Lower leg skin (tissue), 4 donors: ENCODE data around the gene DISP2. TPM values are rescaled to one million over a fixed set of nuclear protein-coding genes. Genes with fewer than 3 reads are reported as not detected.
A peak's percentile ranks its signal among the peaks of the same experiment; 100 is the strongest.

Experiments used
- DNase-seq, 2 donors: peaks; one replicate each; pipeline ENCODE4 v3.0.0-alpha.2; 2019; ENCODE audit warnings: low spot score in 2 of 2
- H3K4me3 ChIP-seq: fragments of 200-600 bp; sonication (generic); 2 replicates; pipeline ENCODE4 v1.5.1; 2017; ENCODE audit warnings: mild to moderate bottlenecking, low read depth; ENCODE audit not compliant: poor library complexity, severe bottlenecking
- CTCF ChIP-seq, 3 donors: fragments of 450-650 bp; IDR thresholded peaks; one replicate each; pipeline ENCODE4 v1.5.1; 2016; ENCODE audit warnings: antibody characterized with exemption in 3 of 3, mild to moderate bottlenecking in 3 of 3, moderate library complexity in 2 of 3
- POLR2A ChIP-seq, 2 donors: fragments of 450-650 bp; IDR thresholded peaks; one replicate each; pipeline ENCODE4 v1.6.1; 2016 to 2017; ENCODE audit warnings: antibody characterized with exemption in 2 of 2, mild to moderate bottlenecking in 1 of 2, moderate library complexity in 1 of 2
- WGBS, 2 donors: methylation state at CpG; one replicate each; pipeline ENCODE4 v1.1.5; 2018; 5-methylcytosine and 5-hydroxymethylcytosine counted together
- intact Hi-C: fragments of 100-400 bp; cut with DNase I; formaldehyde crosslinking; loops from one replicate; pipeline ENCODE4 v1.15.0; 2023; ENCODE audit warnings: low total_unique reads
- total RNA-seq, 4 donors: library from RNA; depleted of rRNA; stranded (reverse); fragments of >200 nt; gene quantifications; one replicate each; pipeline ENCODE4 v1.1.0, GENCODE V29; 2016

The DISP2 gene
- total RNA-seq, 4 donors from 2014 or later, result 0.05 to 0.08 (median 0.06) TPM; not detected in 1

- peak in 1 of 2 donors; percentile 85 for DNase-seq
- TF ChIP-seq CTCF (IDR thresholded peaks at IDR 0.05), result no peak
- no peak for TF ChIP-seq POLR2A (IDR thresholded peaks at IDR 0.05)
Observed at GRCh38 chr15:40334941-40335795, 22.9 kb upstream of the DISP2 start.

GRCh38 chr15:40335938-40336743, 21.9 kb upstream of the DISP2 start:
- no peak for TF ChIP-seq POLR2A (IDR thresholded peaks at IDR 0.05)
- TF ChIP-seq CTCF (IDR thresholded peaks at IDR 0.05), result no peak
- intact Hi-C loops, result no loop called here
- DNase-seq, result no peak
- 81 to 83% methylated on average over 9 to 12 of the region's 13 CpGs for WGBS, 2 donors
- H3K4me3 ChIP-seq, result no peak overlapping the region

More at GRCh38 chr15:40334941-40335795, 22.9 kb upstream of the DISP2 start:
- intact Hi-C loops, result no loop called here
- 72 to 82% methylated on average over 23 to 25 of the region's 26 CpGs for WGBS, 2 donors
- no peak overlapping the region for H3K4me3 ChIP-seq

- TF ChIP-seq POLR2A (IDR thresholded peaks at IDR 0.05) (no peak), CTCF (IDR thresholded peaks at IDR 0.05) (no peak)
- no peak overlapping the region for H3K4me3 ChIP-seq
- intact Hi-C loops, result no loop called here
- no peak for DNase-seq
- WGBS, 2 donors, result 66 to 76% methylated on average over 5 of the region's 5 CpGs
Observed at GRCh38 chr15:40336744-40337122, 21.3 kb upstream of the DISP2 start.

- WGBS, 2 donors, result 51 to 64% methylated on average over 11 to 17 of the region's 19 CpGs
- intact Hi-C loops, result no loop called here
- no peak overlapping the region for H3K4me3 ChIP-seq
- DNase-seq, result no peak
- no peak for TF ChIP-seq POLR2A (IDR thresholded peaks at IDR 0.05)
- TF ChIP-seq CTCF (IDR thresholded peaks at IDR 0.05), result no peak
Observed at GRCh38 chr15:40337597-40337996, 20.4 kb upstream of the DISP2 start.

GRCh38 chr15:40338041-40338657, 19.9 kb upstream of the DISP2 start:
- DNase-seq, result peak in 1 of 2 donors; percentile 92
- WGBS, 2 donors, result 58% methylated on average over 10 to 11 of the region's 11 CpGs
- TF ChIP-seq CTCF (IDR thresholded peaks at IDR 0.05), result no peak
- TF ChIP-seq POLR2A (IDR thresholded peaks at IDR 0.05), result no peak
- intact Hi-C loops, result no loop called here
- no peak overlapping the region for H3K4me3 ChIP-seq
